Measurements from ENCODE around the gene LRRC74A.
A peak's percentile ranks its signal among the peaks of the same experiment; 100 is the strongest.

LRRC74A gene

DNA sequence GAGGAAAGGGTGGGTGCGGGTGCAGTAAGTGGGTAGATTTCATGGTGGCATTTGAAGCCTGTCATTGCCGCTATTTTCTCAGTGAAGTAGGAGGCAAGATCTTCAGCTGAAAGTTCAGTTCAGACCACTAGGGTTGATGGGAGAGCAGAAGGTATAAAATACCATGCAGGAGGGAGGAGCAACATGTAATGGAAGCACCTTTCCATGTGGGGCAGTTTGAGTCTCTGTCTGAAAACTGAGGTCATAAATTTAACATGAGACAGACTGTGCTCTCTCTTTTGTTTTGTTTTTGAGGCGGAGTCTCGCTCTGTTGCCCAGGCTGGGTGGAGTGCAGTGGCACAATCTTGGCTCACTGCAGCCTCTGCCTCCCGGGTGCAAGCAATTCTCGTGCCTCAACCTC lies 22.7 kb downstream of the LRRC74A start:
- DNase-seq (ENCODE audit: low spot score): no peak

DNA sequence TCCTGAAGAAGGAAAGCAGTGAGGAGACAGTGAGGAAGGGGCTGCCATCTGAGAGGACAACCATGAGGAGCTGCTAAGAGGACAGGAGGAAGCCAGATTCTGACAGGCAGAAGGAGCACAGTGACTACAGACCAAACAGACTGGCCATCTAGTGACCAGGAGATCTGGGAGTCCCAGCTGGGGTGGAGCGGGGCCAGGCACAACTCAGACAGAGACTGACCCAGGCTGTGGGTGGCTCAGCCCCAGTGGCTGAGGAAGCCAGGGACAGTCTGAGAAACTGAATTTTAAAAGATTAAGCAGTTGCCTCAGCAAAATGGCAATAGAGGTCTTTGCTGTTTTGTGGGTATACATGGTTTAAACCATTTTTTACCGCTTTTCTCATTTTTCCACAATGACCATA lies 28.9 kb downstream of the LRRC74A start:
- no peak for DNase-seq (ENCODE audit: low spot score)

DNA sequence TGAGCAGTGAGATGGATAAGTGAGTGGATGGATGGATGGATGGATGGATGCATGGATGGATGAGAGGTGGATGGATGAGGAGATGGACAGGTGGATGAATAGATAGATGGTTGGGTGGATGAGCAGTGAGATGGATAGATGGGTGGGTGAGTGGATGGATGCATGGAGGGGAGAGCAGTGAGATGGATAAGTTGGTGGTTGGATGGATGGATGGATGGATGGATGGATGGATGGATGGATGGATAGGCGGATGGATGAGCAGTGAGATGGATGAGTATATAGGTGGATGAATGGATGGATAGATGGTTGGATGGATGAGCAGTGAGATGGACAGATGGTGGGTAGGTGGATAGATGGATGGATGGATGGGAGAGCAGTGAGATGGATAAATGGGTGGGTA lies 30.6 kb downstream of the LRRC74A start:
- DNase-seq (ENCODE audit: low spot score): no peak

- DNase-seq (ENCODE audit: low spot score): no peak
Measured at GRCh38 chr14:76861574-76862255, 35.5 kb downstream of the LRRC74A start.

GRCh38 chr14:76862546-76863282 lies 36.5 kb downstream of the LRRC74A start:
- DNase-seq (ENCODE audit: low spot score): no peak

GRCh38 chr14:76863724-76864407 lies 37.7 kb downstream of the LRRC74A start:
- no peak for DNase-seq (ENCODE audit: low spot score)

GRCh38 chr14:76866456-76866855 lies 40.2 kb downstream of the LRRC74A start:
- no peak for DNase-seq (ENCODE audit: low spot score)

DNA sequence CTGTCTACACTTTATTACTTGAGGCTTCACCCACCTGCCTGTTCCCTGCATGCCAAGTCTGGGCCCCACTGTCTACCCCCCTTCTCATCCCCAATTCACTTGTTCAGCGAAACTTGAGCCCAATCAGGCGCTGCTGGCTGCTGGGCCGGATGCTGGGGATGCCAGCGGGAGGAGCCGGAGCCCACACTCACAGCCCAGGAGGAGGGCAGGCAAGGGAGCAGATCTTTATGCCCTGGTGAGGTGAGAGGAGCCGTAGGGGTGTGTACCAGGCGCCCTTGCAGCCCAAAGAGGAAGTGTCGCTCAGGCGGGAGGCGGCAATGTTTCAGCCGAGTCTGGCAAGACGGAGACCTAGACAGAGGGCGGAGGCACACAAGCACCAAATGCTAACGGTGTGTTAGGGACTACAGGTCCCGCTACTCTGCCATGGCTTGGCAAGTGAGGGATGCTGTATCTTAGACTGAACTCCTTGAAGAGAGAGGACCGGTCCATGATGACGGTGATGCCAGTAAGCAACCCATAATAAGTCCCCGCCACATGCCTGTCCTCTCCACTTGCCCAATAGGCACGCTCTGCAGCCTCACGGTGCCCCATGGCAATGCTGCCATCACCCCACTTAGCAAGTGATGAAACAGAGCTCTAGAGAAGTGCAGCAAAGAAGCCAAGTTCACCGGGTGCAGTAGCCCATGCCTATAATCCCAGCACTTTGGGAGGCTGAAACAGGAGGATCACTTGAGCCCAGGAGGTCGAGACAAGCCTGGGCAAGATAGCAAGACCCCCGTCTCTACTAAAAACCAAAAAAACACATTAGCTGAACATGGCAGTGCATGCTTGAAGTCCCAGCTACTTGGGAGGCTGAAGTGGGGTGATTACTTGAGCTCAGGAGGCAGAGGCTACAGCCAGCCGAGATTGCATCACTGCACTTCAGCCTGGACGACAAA lies 41.6 kb downstream of the LRRC74A start:
- no peak for DNase-seq (ENCODE audit: low spot score)

DNA sequence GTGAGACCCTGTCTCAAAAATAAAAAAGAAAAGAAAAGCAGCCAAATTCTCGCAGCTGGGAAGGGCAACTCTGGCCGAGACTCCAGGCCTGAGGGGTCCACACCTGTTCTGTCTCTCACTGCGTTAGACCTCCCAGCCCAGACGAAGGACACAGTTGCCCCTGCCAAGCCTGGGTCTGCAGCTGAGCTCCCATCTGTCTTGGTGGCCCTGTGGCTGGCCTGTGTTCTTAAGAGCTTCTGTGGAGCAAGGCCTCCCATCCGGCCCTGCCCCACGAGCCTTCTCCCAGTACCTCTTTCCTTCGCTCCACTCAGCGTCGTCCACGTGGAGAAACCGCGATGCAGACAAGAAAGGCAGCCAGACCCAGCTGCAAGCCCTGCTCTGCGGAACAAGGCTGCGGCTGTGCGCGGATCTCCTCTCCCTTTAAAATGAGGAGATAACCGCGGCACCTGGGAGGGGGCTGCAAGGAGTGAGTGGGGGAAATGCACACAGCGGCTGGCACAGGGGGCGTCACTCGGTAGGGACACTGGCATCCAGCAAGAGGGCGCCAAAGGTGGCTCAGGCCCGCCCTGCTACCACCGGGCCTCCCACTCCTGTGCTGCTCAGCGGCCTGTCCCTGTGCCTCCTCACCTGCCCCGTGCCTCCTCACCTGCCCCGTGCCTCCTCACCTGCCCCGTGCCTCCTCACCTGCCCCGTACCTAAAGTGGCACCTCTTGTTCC lies 42.4 kb downstream of the LRRC74A start:
- no peak for DNase-seq (ENCODE audit: low spot score)

DNA sequence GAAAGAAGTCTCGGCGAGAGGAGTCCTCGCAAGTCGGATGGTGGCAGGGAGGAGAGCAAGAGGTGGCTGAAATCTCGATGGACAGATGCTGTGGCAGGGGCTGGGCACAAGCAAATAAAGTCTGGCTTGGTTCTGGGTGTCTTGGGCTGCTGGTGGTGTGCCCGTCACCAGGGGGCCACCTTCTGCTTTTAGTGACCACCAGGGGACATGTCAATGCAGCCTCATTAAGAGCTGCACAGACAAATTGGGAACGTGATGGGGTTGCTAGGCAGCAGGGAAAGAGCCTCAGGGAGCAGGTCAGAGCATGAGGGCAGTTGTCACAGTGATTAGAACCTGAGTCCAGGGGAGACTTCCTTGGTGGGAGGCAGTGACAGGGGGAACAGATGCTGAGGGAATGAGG lies 44.0 kb downstream of the LRRC74A start:
- DNase-seq (ENCODE audit: low spot score): no peak

DNA sequence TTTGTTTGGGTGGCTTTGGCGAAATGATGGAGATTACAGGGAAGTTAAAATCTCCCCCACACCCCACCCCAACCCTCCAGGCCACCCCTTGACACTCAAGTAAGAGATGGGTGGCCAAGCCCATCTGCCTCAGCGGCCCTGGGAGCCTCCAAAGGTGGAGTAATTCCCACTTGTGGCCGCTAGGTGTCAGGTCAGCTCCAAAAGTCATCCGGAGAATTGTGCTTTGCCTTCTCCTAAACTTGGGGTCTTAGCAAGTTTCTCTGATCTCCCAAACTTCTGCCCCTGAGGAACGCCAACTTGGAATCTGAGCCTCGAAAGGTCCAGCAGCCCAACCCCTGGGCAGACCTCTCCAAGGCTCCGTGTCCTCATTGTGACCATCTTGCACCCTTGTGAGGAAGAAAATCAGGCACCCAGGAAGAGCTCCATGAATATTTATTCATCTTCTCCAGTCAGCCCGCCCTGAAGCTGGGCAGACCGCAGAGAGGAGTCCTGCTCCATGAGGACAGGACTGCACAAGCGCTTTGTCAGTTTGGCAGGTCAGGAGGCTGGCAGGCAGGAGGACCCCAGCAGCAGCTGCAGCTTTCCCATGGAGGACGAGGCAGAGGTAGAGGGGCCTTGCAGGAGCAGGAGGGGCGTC lies 46.7 kb downstream of the LRRC74A start:
- DNase-seq (ENCODE audit: low spot score): peak; percentile 78

- no peak for DNase-seq (ENCODE audit: low spot score)
Measured at GRCh38 chr14:76874734-76875133, 48.5 kb downstream of the LRRC74A start.

GRCh38 chr14:76876076-76876475 lies 49.9 kb downstream of the LRRC74A start:
- DNase-seq (ENCODE audit: low spot score): peak; percentile 85

DNA sequence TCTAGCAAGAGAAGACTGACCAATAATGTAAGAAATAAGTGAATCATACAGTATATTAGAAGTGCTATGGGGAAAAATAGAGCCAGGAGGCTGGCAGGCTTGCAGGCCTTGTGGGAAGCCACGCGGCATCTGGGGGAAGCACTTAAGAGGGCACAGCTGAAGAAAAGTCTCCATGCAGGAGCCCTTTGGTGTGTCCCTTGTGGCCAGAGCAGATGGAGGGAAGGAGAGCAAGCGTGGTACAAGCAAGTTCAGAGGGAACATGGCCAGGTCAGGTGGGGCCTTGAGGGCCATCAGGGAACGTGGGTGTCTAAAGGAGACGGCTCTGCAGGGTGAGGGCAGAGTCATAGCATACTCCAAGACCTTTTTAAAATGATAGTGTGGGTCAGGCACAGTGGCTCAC lies 51.7 kb downstream of the LRRC74A start:
- no peak for DNase-seq (ENCODE audit: low spot score)

- no peak for DNase-seq (ENCODE audit: low spot score)
Measured at GRCh38 chr14:76880449-76880848, 54.2 kb downstream of the LRRC74A start.

GRCh38 chr14:76881348-76881747 lies 55.1 kb downstream of the LRRC74A start:
- DNase-seq (ENCODE audit: low spot score): no peak

DNA sequence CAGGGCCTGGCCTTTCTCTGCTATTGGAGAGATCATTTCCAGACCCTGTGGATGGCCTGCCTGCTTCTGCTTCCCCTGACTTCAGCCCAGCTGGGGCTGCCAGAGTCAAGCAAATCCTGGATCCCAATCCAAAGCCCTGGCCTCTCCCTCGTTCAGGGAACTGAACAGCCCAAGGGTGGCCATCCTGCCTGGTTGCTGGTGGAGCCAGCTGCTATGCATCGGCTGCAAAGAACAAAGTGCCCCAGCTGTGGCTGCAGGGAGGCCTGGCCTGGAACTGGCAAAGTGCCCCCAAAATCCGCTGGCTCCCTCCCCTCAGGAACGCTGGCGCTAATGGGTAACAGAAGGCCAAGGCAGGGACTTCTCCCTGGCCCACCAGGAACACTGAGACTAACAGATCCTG lies 56.4 kb downstream of the LRRC74A start:
- DNase-seq (ENCODE audit: low spot score): no peak

- DNase-seq (ENCODE audit: low spot score): no peak
Measured at GRCh38 chr14:76883447-76883846, 57.2 kb downstream of the LRRC74A start.

DNA sequence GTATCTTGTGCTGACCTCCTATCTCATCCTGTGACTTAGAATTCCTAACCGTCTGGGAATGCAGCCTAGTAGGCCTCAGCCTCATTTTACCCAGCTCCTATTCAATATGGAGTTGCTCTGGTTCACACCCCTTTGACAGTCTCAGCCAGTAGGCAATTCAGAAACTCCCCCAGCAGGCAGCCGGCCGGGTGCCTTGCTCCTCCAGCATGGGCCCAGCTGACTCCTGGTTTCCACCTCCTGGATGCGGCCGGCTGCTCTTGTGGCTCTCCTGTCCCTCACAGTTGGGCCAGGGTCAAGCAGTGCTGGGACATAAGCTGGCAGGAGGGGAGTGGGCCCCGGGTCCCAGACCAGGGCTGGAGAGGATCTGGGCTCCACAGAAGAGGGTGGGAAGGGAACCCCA lies 58.2 kb downstream of the LRRC74A start:
- DNase-seq (ENCODE audit: low spot score): no peak

- DNase-seq (ENCODE audit: low spot score): no peak
Measured at GRCh38 chr14:76884853-76885276, 58.7 kb downstream of the LRRC74A start.

DNA sequence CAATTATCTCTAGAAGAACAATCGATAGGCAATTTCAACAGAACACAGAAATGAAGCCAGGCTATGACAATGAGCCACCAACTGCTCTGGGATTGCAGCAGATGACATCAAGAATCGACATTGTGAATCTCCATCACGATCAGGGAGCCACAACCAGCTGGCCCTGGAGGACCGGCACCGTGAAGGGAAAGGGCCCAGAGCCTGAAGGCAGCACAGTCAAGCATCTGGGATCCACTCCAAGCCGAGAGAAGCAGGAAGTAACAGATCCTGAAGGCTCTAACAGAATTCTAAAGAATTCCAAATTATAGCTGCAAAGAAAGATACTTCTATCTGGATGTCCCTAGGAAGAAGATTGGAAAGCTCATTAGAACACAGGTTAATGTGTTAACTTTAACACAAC lies 61.0 kb downstream of the LRRC74A start:
- DNase-seq (ENCODE audit: low spot score): peak; percentile 39

Data from AG08396 (cell line).